NCI-H2029 (cell line): Measurements from ENCODE around the gene BZW1.
A peak's percentile ranks its signal among the peaks of the same experiment; 100 is the strongest.

Source experiments
- DNase-seq: peaks from one replicate; lab custom pipeline; 2025; lab: John Stamatoyannopoulos, UW

The BZW1 gene

GRCh38 chr2:200811333-200812121, at the start of gene BZW1:
Gene BZW1 (plus strand): TSS chr2:200811910. CDS start chr2:200813218, 1,308 bp downstream.
- peak; percentile 94 for DNase-seq

GRCh38 chr2:200762127-200762526, 49.6 kb upstream of the BZW1 start:
- DNase-seq = no peak

DNA sequence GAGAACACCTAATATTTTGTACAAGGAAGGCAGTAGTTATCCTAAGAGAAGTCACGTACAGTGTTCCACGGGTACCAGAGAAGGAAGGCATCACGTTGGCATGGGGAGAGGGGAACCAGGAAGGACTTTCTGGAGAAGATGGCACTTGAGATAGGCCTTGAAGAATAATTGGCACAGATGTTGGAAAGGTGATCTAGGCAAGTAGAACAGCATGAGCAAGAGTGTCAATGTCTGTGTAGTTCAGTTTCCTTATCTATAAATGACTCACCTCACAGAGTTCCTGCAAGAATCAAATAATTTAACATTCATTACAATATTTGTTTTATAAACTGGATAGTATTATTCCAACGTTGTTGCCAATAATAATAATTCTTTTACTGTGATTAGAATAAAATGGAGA, 48.3 kb upstream of the BZW1 start:
- no peak for DNase-seq

- no peak for DNase-seq
Observed at GRCh38 chr2:200765139-200765951, 46.4 kb upstream of the BZW1 start.

DNA sequence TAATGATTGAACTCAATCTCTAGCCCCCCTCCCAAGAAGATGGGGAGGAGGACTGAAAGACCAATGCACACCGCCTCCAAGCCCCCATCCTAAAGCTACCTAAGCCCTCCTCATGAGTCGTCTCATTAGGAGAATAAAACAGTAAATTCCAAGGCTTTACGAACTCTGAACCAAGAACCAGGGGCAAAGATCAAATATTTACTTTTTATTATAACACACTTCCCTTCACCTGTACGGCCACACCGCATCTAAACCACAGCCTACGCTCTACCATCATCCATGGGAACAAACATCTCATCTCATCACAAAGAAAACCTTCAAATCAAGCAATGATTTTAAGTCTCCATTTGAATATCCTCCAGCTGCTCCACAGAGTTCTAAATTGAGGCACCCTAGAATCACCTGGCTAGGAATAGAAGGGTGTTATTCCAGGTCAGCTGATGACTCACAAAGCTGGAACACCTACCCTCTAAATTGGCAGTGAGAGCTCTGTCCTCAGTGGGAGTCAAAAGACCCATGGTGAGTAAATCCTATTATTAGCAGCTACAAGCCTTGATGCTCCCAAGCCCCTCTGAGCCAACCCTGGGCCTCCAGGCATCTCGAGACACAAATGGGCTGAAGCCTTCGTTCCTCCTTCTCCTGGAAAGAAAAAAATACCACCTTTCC, 45.6 kb upstream of the BZW1 start:
- DNase-seq = no peak

- no peak for DNase-seq
Observed at GRCh38 chr2:200767111-200767885, 44.4 kb upstream of the BZW1 start.

GRCh38 chr2:200770847-200771246, 40.9 kb upstream of the BZW1 start:
- DNase-seq = no peak

DNA sequence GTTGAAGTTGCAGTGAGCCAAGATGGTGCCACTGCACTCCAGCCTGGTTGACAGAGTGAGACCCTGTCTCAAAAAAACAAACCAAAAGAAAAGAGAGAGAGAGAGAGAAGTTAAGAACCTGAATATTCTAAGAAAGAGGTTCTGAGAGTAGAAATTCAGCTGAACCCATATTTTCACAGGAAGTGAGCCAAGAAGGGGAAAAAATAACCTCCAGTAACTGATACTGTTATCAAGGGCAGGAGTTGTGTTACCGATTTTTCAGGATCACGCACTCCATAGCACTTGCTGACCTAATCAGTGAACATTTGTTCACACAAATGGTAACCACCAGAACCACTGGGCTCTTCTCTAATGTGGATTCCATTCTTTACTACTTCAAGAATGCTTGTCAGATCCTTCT, 39.1 kb upstream of the BZW1 start:
- no peak for DNase-seq

DNA sequence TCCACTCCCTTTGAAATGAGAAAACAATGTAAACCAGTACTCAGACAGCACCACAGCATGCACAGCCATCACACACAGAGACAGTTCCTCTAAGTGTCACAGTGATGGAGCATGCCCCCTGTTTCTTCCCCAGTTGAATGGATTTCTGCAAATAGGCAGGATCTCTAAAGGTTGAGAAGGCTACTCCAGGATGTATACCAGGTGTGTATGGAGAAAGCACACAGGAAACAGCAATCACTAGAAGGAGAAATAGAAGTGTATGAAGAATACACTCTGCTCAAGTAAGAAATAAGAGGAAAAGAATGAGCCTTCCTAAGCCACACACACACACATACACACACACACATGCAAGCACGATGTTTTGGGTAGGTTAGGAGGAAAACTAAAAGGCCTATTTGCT, 38.6 kb upstream of the BZW1 start:
- no peak for DNase-seq

DNA sequence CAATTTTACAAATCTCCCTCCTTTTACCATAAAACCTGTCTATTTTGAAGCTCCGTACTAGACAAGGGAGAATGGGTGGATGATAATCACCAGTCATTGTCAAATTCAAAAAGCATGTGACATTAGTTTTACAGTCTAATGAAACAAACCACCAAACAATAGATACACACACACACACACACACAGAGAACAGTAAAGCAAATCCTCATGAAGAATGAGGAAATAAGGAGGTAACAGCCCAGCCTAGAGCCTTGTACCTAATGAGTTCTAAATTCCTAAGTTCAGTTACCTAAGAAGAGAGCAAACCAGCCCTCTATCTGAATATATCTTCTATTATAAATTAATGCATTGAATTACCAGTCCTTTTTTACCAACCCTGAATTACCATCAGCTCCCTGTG, 36.8 kb upstream of the BZW1 start:
- no peak for DNase-seq

DNA sequence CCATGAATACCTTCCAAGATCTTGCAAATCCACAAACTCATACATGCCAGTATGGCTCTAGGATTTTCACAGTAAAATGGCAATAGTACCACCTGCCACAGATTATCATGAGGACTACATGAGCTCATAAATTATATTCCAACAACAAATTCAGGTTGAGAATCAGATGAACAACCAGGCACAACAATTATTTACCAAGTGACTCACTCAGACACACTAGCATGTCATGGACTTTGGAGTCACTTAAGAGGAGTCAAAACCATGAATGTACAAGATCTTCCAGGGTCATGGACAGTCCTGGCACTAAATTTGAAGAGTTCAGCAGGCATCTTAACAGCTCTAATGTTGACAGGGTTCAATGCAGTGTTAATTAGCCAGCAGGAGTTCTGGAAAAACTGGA, 34.4 kb upstream of the BZW1 start:
- no peak for DNase-seq

DNA sequence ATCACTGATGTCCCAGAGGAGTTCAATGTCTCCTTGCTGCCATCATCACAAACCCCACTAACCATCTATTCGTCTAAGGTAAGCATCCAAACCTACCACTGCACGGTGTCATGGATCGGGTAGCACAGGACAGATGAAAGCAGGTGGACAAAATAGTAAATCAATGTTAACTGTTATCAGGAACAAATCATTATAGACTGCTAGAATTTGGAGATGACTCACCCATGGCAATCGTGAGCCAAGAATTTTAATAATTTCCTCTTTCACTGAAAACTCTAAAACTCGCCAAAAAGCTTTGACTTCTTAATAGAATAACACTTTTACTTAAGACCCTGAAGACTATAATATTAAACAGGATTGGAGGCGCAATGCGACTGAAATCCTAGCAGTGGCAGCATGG, 33.7 kb upstream of the BZW1 start:
- DNase-seq = no peak

DNA sequence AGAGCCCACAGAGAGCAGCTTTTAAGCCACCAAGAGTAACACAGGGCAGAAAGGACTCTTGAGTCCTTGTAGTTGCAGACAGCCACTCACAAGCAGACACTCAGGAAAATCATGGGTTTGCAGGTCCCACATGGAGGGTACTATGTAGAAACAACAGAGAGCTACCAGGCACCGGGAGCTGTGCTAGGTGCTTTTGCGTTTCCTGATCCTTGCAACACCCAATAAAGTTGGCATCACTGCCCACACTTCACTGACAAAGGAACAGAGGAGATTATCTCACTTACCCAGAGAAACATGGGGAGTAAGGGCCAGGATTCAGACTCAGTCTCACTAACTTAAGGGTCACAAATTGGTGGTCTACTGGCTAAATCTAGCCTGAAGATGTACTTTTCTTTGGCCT, 32.5 kb upstream of the BZW1 start:
- DNase-seq = no peak

DNA sequence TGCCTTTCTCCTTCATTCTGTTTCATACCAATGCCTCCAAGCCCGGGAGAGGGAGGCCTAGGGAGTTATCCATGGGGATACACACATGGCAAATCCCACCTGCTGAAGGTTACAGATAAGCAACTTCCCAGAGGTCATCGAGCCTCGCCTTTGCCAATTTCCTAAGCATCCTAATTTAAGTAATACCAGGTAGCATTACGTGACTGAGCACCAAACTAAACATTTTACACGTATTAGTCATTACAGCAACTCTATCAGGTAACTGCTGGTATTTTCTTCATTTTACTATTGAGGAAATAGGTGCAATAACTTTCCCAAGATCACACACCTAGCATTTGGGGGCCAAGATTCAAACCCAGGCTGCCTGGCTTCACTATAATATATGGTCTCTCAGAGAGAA, 30.1 kb upstream of the BZW1 start:
- no peak for DNase-seq

- DNase-seq = no peak
Observed at GRCh38 chr2:200782251-200782650, 29.5 kb upstream of the BZW1 start.

DNA sequence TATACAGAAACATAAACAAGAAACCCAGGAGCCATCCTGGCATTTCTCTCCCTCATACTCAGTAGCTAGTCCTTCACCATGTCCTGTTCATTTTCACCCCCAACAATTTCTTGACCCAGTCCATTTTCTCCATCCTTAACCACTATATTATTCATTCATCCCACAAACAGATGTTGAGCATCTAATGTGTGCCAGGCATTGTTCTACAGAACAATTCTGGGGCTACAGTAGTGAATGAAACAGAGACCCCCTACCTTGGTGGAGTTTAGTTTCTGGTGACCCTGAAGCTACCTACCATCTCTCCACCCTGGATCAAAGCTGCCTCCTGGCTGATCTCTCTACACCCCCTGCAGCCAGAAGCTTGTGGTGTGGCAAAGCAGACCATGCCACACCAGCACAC, 27.5 kb upstream of the BZW1 start:
- DNase-seq = no peak

- DNase-seq = no peak
Observed at GRCh38 chr2:200786423-200786822, 25.3 kb upstream of the BZW1 start.

GRCh38 chr2:200786826-200787225, 24.9 kb upstream of the BZW1 start:
- no peak for DNase-seq

DNA sequence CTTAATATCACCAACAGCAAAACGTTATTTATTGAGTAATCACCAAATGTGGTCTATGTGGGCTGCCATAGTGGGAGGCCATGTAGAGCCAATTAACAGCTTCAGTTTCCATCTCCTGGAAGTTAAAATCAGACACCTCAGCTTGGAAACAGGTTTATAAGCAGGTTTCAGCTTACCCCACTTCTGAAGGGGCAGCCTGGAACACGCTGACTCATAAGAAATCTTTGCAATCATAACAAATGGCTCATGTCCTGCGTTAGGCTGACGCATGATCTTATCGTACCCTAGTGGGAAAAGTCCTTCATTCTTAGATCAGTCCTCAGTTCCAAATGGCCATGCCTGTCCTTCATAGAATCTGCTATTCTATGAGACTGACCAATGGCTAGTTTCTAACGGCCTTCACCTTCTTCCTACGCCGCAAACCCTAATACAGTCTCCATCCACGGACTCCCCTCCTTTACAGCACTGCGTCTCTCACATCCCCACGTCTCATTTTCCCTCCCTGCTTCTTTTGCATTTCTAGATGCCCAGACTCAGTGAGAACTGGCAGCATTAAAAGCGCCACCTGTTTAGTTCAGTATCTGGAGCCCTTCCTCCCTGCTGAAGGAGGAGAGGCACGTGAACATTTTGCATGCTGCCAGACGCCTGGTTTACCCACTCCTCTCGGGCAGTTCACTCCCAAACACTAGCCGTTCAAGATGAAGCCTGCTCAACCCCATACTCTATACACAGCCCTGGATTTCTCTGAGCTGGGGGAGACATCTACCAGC, 24.2 kb upstream of the BZW1 start:
- DNase-seq = no peak

- DNase-seq = no peak
Observed at GRCh38 chr2:200788121-200788718, 23.5 kb upstream of the BZW1 start.

DNA sequence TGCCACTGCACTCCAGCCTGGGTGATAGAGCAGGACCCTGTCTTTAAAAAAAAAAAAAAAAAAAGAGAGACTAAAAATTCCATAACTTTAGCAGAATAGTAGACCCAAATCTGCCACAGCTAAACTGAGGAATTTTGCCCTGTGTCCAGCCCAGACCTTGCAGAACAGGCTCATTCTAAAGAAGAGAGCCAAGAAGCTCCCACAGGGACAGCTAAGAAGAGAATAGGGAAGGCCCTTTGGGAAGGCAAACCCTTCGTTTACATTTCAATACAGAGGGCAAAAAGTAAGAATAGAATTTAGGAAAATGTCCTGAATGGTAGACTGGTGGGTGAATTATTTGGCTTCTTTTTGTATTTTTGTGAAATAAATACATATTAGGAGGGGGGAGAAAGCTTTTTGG, 21.5 kb upstream of the BZW1 start:
- no peak for DNase-seq
